Transverse colon (tissue), 4 donors: ENCODE data around the gene SEPTIN3.

ENCODE experiments used
- EP300 ChIP-seq: sonication (generic); formaldehyde crosslinking; IDR thresholded peaks from one replicate; pipeline ENCODE4 v1.6.1; 2017; ENCODE audit warnings: antibody characterized with exemption, low read depth
- POLR2A ChIP-seq: fragments of 450-650 bp; IDR thresholded peaks from one replicate; pipeline ENCODE4 v1.6.1; 2016; ENCODE audit warnings: antibody characterized with exemption, mild to moderate bottlenecking, moderate library complexity
- POLR2AphosphoS5 ChIP-seq, 3 donors: sonication (generic); formaldehyde crosslinking; IDR thresholded peaks; one replicate each; pipeline ENCODE4 v1.6.1; 2016; ENCODE audit warnings: antibody characterized with exemption in 3 of 3
- TF ChIP-seq, protein P1 (sequence below), 5 experiments: fragments of 200-600 bp in 3 of 5; fragments of 450-650 bp in 2 of 5; sonication (generic) in 3 of 5; IDR thresholded peaks; 1 replicate in 2 of 5; 2 replicates in 3 of 5; pipeline ENCODE4 v1.5.1; 2016 to 2017; ENCODE audit warnings: antibody characterized with exemption in 5 of 5, inconsistent platforms in 3 of 5, mild to moderate bottlenecking in 2 of 5, moderate library complexity in 1 of 5

- no peak for TF ChIP-seq EP300
- TF ChIP-seq, protein P1, sequence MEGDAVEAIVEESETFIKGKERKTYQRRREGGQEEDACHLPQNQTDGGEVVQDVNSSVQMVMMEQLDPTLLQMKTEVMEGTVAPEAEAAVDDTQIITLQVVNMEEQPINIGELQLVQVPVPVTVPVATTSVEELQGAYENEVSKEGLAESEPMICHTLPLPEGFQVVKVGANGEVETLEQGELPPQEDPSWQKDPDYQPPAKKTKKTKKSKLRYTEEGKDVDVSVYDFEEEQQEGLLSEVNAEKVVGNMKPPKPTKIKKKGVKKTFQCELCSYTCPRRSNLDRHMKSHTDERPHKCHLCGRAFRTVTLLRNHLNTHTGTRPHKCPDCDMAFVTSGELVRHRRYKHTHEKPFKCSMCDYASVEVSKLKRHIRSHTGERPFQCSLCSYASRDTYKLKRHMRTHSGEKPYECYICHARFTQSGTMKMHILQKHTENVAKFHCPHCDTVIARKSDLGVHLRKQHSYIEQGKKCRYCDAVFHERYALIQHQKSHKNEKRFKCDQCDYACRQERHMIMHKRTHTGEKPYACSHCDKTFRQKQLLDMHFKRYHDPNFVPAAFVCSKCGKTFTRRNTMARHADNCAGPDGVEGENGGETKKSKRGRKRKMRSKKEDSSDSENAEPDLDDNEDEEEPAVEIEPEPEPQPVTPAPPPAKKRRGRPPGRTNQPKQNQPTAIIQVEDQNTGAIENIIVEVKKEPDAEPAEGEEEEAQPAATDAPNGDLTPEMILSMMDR (IDR thresholded peaks at IDR 0.05) = no peak
- TF ChIP-seq POLR2A = no peak
- no peak for TF ChIP-seq POLR2AphosphoS5 (IDR thresholded peaks at IDR 0.05)
Measured at GRCh38 chr22:41983513-41984405, 14.5 kb downstream of the SEPTIN3 start.
